AG10803 (cell line): ENCODE results near the gene MAPRE2.
A peak's percentile ranks its signal among the peaks of the same experiment; 100 is the strongest.

Experiments
- DNase-seq: peaks from one replicate; pipeline ENCODE4 v3.0.0; 2010; ENCODE audit warnings: low read depth
- H3K4me3 ChIP-seq: 2 replicates; pipeline ENCODE4 v1.5.1; 2011; ENCODE audit warnings: mild to moderate bottlenecking, low read length, control low read depth
- CTCF ChIP-seq: conservative IDR thresholded peaks from 2 replicates; pipeline ENCODE4 v1.5.1; 2011; ENCODE audit warnings: mild to moderate bottlenecking, low read length, control low read depth, inconsistent platforms

The MAPRE2 gene

GRCh38 chr18:35186291-35187034 lies 145.2 kb downstream of the MAPRE2 start:
- DNase-seq = no peak
- H3K4me3 ChIP-seq = no peak overlapping the region
- TF ChIP-seq CTCF = no peak

- no peak for TF ChIP-seq CTCF
- no peak overlapping the region for H3K4me3 ChIP-seq
- DNase-seq = peak; percentile 12
These were observed 148.3 kb downstream of the MAPRE2 start for GRCh38 chr18:35189510-35189909.

- no peak overlapping the region for H3K4me3 ChIP-seq
- no peak for TF ChIP-seq CTCF
- no peak for DNase-seq
These were observed 149.9 kb downstream of the MAPRE2 start for GRCh38 chr18:35190948-35191697.

- TF ChIP-seq CTCF = no peak
- no peak overlapping the region for H3K4me3 ChIP-seq
- no peak for DNase-seq
These were observed 150.4 kb downstream of the MAPRE2 start for GRCh38 chr18:35191698-35192025.

- H3K4me3 ChIP-seq = no peak overlapping the region
- no peak for DNase-seq
- TF ChIP-seq CTCF = no peak
These were observed 151.2 kb downstream of the MAPRE2 start for GRCh38 chr18:35192415-35192814.
